ENCODE measurements around the gene TTC7B.

TTC7B gene

DNA sequence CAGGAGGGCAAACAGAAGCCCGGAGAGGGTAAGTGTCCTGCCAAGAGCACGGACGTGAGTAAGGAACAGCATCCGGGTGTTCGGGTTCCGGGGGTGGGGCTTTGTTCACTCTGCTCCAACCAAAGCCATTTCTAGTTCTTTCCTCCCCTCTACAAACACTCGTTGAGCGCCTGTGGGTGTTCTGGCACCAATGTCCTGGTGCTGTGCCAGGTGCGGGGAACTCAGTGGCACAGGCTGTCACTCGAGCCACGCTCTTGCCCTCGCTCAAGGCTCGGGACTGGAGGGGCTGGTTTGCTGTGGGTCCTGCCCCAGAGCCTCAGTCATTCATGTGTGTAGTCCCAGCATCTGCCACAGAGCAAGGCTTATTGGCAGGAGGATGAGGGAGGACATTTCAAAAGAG is 261.9 kb downstream of the TTC7B start:
- no peak for DNase-seq

GRCh38 chr14:90553921-90554336 is 262.3 kb downstream of the TTC7B start:
- DNase-seq, result no peak

DNA sequence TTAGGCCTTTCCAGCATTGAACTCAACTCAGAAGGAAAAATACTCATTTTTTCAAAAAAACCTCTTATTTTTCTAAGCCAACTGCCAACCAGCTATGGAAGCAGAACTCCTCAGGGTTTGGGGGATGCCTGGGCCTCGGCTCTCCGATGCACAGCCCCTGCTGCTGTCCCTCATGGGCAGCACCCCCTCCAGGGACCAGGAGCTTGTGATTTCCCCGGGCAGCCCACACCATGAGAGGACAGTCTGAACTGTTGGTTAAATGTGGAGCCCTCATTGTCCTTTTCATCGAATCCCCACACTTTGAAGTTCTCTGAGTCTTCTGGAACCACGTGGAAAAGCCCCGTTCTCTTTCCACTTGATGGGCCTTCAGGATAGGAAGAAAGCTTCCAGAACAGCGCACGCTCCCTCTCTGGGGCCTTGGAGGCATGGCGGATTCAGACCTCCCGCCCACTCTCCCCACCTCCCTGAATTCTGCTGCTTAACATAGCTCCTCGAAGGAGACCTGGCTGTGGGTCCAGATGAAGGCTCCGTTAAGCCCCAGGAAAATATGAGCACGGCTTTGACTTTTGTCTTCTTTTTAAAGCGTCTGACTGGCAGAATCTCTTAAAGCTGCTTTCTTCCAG is 262.8 kb downstream of the TTC7B start:
- no peak for DNase-seq

DNA sequence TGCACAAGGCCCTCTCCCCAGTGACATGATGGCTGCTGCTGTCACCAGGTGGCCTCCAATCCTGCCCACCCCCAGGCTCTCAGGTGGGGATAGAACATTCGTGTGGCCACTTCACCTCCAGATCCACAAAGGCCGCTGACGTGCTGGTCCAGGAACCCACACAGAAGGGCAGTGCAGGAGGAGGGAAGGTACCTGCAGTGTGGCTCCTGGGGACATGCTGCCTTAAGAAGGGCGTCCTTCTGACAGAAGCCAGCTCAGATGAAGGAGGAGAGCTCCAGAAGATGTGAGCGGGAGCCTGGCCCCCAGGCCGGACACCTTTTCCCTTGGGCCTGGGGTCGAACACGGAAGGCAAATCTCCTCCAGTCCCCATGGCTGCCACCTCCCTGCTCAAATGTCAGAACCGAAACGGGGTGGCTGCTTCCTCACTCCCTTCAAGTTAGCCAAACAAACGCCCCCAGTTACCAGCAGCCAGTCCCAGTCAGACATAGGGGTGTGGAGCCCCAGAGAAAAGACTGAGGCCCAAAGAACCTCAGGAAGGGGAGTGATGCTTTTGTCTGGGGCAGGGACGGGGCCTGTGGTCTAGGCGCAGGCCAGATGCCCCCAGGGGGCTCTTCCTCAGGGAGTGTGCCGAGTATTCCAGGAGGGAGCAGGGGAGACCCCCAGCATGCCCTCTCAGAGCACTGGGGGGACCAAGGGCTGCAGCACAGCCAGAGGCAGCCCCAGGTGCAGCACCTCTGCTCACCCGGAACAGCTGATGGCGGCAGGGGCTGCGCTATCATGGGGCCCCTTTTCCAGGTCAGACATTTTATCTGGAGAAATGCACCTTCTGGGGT is 263.5 kb downstream of the TTC7B start:
- no peak for DNase-seq

DNA sequence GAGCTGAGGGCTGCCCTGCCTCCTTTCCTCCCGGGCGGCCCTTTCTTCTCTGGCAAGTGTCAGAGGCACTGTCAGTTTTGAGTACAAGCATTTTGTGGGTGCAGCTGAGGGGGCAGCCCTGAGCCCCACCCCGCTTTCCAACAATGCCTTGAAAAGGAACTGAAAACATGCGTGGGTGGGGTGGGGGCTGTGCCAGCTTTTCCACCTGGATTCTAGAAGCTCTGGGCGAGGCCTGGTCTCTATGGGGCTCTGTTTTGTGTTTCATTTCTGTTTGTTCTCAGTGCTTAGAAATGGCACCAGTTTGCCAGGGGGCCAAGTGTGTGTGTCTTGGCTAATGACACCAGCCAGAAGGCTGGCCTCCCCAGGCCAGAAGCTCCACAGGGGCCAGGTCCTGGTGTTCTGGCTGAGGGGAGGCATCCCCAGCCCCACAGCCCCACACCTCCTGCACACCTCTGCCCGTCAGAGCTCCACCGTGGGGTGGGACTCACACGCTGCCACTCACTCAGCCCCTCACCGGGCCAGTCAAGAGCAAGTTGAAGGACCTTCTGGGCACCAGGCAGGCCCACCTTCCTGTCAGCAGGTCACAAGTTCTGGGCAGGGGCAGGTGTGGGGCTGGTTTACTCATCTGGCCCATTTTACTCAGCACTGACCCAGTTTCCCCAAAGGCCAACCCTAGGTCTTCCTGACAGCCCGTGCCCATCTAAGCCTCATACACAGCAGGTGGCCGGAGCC is 264.3 kb downstream of the TTC7B start:
- DNase-seq, result no peak

DNA sequence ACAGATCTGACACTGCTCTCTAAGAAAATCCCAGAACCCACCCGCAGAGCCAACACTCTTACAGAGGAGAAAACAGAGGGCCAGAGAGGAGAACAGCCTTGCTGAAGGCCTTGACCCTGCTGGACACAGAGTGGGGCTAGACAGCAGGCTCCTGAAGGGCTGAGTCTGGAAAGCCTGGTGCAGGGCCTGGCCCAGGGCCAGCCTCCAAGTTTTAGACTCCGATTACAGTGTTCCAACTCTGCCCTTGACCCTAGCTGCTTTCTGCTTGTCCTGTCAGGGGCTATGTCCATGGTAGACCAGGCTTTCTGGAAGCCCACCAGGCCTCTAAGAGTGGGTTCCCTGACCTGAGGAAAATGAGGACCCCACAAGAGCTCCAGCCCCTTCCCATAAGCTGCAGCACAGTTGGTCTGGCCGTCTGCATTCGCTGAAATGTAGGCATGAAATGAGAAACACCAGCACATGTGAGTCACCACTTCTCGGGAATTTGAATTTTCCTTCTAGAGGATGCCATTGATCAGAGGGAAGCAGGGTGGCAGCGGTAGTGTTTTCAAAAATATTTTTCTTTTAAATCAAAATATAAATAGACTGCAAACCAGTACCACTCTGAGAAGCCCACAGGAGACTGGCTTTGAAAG is 265.0 kb downstream of the TTC7B start:
- DNase-seq, result no peak

GRCh38 chr14:90549794-90550641 is 266.2 kb downstream of the TTC7B start:
- no peak for DNase-seq

- DNase-seq, result no peak
Measured at GRCh38 chr14:90548455-90548854, 267.8 kb downstream of the TTC7B start.

- no peak for DNase-seq
Measured at GRCh38 chr14:90547968-90548367, 268.3 kb downstream of the TTC7B start.

DNA sequence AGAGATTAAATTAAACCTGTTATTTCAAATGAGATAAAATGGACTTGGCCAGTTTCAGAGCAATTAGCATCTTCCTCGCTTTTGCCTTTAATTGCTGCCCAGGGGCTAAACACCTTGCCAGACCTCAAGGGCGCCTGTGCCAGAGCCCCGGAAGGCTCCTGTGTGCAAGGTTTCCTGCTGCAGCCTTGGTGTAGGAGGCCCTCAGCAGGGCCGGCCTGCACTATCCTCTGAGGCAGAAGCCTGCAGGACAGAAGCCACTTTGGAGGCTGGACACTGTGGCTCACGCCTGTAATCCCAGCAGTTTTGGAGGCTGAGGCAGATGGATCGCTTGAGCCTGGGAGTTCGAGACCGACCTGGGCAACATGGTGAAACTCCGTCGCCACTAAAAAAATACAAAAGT is 269.0 kb downstream of the TTC7B start:
- no peak for DNase-seq

DNA sequence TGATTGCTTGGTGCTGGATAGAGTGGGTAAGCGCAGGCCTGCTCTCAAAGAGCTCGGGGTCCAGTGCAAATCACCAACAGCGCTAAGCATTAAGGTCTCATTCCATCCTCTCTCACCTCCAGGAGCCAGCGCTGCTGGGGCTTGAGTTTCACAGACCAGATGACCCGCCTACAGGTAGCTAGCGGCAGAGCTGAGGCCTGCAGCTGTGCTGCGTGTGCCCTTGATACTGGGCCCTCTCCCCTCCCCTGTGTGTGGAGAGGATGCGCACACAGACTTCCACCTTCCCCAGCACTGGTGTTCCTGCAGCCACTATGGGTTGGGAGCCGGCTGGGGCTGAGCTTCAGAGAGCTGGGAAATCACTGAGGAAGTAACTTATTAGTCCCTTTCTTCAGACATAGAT is 269.5 kb downstream of the TTC7B start:
- DNase-seq, result no peak

DNA sequence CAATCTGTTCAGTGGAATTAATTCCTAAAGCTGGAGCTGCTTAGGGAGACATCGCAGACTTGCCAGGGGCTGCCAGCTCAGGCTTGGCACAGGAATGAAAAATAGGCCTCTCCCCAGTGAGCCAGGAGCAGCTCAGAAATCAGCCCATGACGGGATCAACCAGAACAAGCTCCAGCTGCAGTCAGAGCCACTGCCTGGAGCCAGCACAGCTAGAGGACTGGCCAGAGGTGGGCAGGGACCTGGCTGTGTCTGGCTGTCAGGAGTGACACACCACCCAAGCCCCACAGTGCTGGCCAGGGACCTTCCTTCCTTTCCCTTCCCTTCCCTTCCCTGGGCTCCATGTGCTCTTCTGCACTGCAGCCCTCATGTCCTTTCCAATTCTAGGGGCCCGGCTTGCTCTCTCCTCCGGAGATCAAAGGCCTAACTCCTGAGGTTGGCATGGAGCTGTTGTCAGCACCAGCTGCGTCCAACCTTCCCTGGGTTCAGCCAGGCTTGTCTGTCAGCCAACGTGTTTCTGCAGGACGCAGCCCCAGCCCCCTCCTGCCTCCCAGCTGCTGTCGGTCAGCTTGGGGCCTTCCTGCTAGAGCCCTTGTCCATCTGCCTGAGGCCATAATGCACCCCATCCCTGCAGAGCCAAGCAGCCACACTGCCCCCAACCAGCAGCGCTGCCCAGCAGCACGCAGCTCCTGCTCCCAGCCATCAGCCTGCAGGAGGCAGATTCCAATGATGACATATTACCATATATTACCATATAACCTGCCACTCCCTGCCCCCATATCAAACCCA is 270.1 kb downstream of the TTC7B start:
- DNase-seq, result no peak

- no peak for DNase-seq
Measured at GRCh38 chr14:90545382-90545781, 270.8 kb downstream of the TTC7B start.

DNA sequence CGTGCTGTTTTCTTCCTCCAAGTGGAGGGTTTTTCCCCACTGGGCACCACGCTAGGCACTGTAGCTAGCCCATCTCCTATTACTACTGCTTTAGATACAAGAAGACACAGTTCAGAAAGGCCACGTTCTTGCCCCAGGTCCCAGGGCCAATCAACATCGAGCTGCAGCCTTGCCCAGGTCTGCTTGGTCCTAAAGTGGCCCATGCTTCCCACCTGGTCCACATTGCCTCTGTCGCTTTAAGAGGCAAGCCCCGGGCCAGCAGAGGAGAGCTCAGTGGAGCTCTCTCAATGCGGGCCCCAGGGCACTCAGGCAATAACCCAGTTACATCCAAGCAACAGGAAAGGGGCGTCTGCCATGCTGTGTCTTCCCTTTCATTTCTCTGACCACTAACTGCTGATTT is 271.3 kb downstream of the TTC7B start:
- DNase-seq, result no peak

GRCh38 chr14:90544566-90544965 is 271.7 kb downstream of the TTC7B start:
- DNase-seq, result no peak

GRCh38 chr14:90543876-90544275 is 272.4 kb downstream of the TTC7B start:
- DNase-seq, result no peak

- DNase-seq, result no peak
Measured at GRCh38 chr14:90541076-90541634, 275.1 kb downstream of the TTC7B start.

DNA sequence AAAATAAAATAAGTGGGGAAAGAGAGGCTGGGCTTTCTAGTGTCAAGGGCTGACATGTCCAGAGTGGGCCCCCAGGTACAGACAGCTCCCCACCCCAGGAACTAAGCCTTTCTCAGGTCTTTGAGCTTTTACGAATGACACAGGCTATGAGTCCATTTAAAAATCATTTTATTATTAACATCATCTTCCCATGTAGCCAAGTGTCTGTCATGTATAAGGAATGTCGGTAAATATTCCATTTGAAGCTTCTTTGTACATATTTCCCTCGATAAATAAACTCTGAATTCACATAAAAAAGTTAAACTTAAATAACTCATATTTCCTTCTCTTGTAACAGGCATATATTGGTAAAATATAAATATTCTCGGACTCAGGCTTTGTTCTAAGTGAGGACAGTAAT is 275.8 kb downstream of the TTC7B start:
- DNase-seq, result no peak

- no peak for DNase-seq
Measured at GRCh38 chr14:90539996-90540395, 276.2 kb downstream of the TTC7B start.

- DNase-seq, result no peak
Measured at GRCh38 chr14:90539496-90539775, 276.8 kb downstream of the TTC7B start.

DNA sequence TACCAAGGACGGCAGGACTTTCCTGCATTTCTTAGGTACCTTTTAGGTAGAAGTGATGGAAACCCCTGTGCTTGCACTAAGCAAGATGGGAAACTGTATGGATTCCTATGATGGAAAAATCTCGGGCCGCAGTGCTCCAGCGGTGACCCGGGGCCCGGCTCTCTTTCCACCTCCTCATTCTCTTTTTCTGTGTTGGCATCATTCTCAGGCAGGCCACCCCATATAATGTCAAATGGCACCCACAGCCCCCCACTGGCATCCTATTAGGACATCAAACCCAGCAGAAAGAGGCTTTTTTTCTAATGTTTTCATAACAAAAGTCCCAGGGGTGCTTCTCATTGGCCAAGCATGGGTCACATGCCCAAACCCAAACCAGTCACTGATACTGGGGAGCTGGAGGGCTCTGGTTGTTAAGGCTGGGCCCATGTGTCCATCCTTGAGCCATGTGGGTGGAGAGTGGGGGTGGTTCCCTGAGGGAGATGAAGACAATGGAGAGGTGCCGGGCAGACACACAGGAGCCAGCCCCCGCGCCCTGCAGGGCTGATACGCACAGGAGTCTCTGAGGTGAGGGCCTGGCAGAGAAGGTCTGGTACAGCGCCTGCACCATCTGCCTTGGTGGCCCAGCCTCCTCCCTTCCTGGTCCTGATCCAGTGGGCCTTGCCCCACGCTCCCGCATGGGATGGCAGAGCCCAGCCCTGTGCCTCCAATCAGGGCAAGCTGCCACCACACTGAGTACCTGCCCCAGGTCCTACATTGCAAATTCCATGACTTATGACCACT is 277.3 kb downstream of the TTC7B start:
- no peak for DNase-seq

Data from CD4-positive, alpha-beta T cell treated with Interleukin-4 for 4 hours (primary cell).